ENCODE data around the gene HECTD2. TPM values are rescaled to one million over a fixed set of nuclear protein-coding genes. Genes with fewer than 3 reads are reported as not detected.

The HECTD2 gene
- total and polyA plus RNA-seq, 9 of the 15 experiments (the other 6 are each of a cell fraction or from before 2014, with no cell fraction given) = 1.3 to 5.9 (median 3.9) TPM

DNA sequence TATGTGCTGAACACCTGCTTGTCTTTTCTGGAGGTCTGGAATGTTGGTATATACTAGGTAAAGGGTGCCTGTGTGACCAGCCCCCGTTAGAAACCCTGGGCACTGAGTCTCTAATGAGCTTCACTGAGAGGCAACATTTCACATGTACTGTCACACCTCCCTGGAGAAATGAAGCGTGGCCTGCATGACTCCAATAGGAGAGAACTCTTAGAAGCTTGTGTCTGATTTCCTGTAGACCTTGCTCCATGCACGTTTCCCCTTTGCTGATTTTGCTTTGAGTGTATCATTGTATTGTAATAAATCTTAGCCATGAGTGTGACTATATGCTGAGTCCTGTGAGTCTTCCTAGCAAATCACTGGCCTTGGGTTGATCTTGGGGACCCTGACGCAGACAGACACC lies 139.9 kb downstream of the HECTD2 start:
- H3K27me3 ChIP-seq (ENCODE audit: control insufficient read depth in 2 of 2, insufficient read depth in 2 of 2, low read length in 2 of 2) = no peaks in the 10 kb centered on the region
- intact Hi-C loops (cut with micrococcal nuclease) = loop anchor here (2.0 to 5.0 kb wide), 4 partner anchors 37 to 251 kb away; no protein-coding TSS in a partner anchor
- no peak for ATAC-seq
- 40% methylated on average over 3 of the region's 4 CpGs for WGBS (ENCODE audit: insufficient coverage, low coverage, missing lambda C conversion rate)
- TF ChIP-seq ILF3 (IDR thresholded peaks at IDR 0.05; ENCODE audit: borderline replicate concordance) (no peak), FOXA1 (IDR thresholded peaks at IDR 0.05; ENCODE audit: borderline replicate concordance) (no peak), SETDB1 (IDR thresholded peaks at IDR 0.05; ENCODE audit: low read length) (no peak), ZNF23 (CRISPR knock-in tag; IDR thresholded peaks at IDR 0.05) (no peak), SIRT6 (IDR thresholded peaks at IDR 0.05; ENCODE audit: low read depth, low read length) (no peak), POLR3G (IDR thresholded peaks at IDR 0.05; ENCODE audit: extremely low read depth, insufficient read length, insufficient replicate concordance) (no peak)
- TF ChIP-seq, protein P1, sequence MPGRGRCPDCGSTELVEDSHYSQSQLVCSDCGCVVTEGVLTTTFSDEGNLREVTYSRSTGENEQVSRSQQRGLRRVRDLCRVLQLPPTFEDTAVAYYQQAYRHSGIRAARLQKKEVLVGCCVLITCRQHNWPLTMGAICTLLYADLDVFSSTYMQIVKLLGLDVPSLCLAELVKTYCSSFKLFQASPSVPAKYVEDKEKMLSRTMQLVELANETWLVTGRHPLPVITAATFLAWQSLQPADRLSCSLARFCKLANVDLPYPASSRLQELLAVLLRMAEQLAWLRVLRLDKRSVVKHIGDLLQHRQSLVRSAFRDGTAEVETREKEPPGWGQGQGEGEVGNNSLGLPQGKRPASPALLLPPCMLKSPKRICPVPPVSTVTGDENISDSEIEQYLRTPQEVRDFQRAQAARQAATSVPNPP (IDR thresholded peaks at IDR 0.05; ENCODE audit: borderline replicate concordance, insufficient read depth, insufficient read length) = no peak
- TF ChIP-seq, protein P2, sequence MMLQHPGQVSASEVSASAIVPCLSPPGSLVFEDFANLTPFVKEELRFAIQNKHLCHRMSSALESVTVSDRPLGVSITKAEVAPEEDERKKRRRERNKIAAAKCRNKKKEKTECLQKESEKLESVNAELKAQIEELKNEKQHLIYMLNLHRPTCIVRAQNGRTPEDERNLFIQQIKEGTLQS (IDR thresholded peaks at IDR 0.05) = no peak
- TF ChIP-seq, protein P2 (CRISPR knock-in tag; conservative IDR thresholded peaks at IDR 0.05) = no peak
- TF ChIP-seq, protein P3, sequence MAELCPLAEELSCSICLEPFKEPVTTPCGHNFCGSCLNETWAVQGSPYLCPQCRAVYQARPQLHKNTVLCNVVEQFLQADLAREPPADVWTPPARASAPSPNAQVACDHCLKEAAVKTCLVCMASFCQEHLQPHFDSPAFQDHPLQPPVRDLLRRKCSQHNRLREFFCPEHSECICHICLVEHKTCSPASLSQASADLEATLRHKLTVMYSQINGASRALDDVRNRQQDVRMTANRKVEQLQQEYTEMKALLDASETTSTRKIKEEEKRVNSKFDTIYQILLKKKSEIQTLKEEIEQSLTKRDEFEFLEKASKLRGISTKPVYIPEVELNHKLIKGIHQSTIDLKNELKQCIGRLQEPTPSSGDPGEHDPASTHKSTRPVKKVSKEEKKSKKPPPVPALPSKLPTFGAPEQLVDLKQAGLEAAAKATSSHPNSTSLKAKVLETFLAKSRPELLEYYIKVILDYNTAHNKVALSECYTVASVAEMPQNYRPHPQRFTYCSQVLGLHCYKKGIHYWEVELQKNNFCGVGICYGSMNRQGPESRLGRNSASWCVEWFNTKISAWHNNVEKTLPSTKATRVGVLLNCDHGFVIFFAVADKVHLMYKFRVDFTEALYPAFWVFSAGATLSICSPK (IDR thresholded peaks at IDR 0.05; ENCODE audit: borderline replicate concordance) = no peak
- in situ Hi-C loops (cut with MboI) = loop anchor here (5.0 kb wide), 1 partner anchor 142 kb away; no protein-coding TSS in a partner anchor
- no peaks in the 10 kb centered on the region for H3K9me3 ChIP-seq (replicated peaks; ENCODE audit: control insufficient read depth, insufficient read depth, low read depth, low read length)
- POLR2A ChIA-PET = no interaction called here
- BruUV-seq (replicated peaks) = no TSS peak
- H3K4me2 ChIP-seq (ENCODE audit: insufficient read depth, low read length) = no peak overlapping the region
- H3K9ac ChIP-seq (ENCODE audit: insufficient read depth in 1 of 2, low read depth in 2 of 2, low read length in 2 of 2) = no peak overlapping the region
- H3K4me1 ChIP-seq (replicated peaks in 1 of 2; ENCODE audit: control insufficient read depth in 2 of 2, insufficient read depth in 2 of 2, low read length in 2 of 2) = no peaks in the 10 kb centered on the region; a peak in 2 of 5 replicates
- H4K20me1 ChIP-seq (replicated peaks; ENCODE audit: control insufficient read depth, insufficient read depth, low read length) = no peaks in the 10 kb centered on the region
- H3K27ac ChIP-seq (ENCODE audit: extremely low read depth, low read depth, low read length) = no peak overlapping the region
- FAIRE-seq = no peak
- no peak for DNase-seq (ENCODE audit: extremely low read depth in 1 of 4, low spot score in 3 of 4)
- H3K4me3 ChIP-seq = no peak overlapping the region
- no peak overlapping the region for H2AFZ ChIP-seq (ENCODE audit: low read depth, low read length)
- H3K9me1 ChIP-seq (ENCODE audit: control insufficient read depth, insufficient read depth, low read length) = no peaks in the 10 kb centered on the region
- H3K36me3 ChIP-seq (ENCODE audit: control insufficient read depth, insufficient read depth, low read length) = no peaks in the 10 kb centered on the region
- CTCF ChIA-PET (ENCODE audit: low intra/inter-chr PET ratio) = no interaction called here
- H3K79me2 ChIP-seq (ENCODE audit: control insufficient read depth, insufficient read depth, low read length) = no peaks in the 10 kb centered on the region

Measured in K562 (cell line).